GM18858 (cell line): Measurements from ENCODE around the gene SEZ6L.

Source experiments
- ATAC-seq: cut with Tn5 transposase; IDR thresholded peaks from one replicate; pipeline ENCODE4 v1.9.1; 2021; ENCODE audit not compliant: unreplicated experiment

The SEZ6L gene

GRCh38 chr22:26239581-26239980 is 70.3 kb downstream of the SEZ6L start:
- ATAC-seq: no peak

- ATAC-seq: no peak
Measured at GRCh38 chr22:26241361-26241760, 72.1 kb downstream of the SEZ6L start.

- no peak for ATAC-seq
Measured at GRCh38 chr22:26245001-26245400, 75.7 kb downstream of the SEZ6L start.

GRCh38 chr22:26246552-26246951 is 77.3 kb downstream of the SEZ6L start:
- no peak for ATAC-seq

- no peak for ATAC-seq
Measured at GRCh38 chr22:26251869-26252268, 82.6 kb downstream of the SEZ6L start.

- ATAC-seq: no peak
Measured at GRCh38 chr22:26259510-26259909, 90.2 kb downstream of the SEZ6L start.

GRCh38 chr22:26264162-26264561 is 94.9 kb downstream of the SEZ6L start:
- ATAC-seq: no peak

DNA sequence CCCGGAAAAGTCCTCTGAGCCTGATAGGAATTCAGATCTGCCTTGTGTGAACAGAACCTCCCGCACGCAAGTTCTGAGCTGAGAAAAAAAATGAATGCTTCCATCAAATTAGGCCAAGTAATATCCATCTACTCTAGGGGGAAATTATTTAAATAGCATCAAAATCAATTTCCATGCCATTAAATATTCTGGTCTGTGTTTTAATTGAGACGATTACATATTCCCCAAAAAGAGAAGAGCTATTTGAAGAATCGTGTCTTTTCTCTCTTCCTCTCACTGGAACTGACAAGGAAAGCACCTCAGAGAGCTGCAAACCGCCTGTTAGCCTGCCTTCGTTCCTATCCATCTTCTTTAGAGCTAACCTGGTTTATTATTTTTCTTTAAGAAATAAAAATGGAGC is 96.0 kb downstream of the SEZ6L start:
- no peak for ATAC-seq

GRCh38 chr22:26265909-26266308 is 96.6 kb downstream of the SEZ6L start:
- ATAC-seq: no peak

GRCh38 chr22:26267856-26268255 is 98.6 kb downstream of the SEZ6L start:
- no peak for ATAC-seq

- ATAC-seq: no peak
Measured at GRCh38 chr22:26269572-26269971, 100.3 kb downstream of the SEZ6L start.

DNA sequence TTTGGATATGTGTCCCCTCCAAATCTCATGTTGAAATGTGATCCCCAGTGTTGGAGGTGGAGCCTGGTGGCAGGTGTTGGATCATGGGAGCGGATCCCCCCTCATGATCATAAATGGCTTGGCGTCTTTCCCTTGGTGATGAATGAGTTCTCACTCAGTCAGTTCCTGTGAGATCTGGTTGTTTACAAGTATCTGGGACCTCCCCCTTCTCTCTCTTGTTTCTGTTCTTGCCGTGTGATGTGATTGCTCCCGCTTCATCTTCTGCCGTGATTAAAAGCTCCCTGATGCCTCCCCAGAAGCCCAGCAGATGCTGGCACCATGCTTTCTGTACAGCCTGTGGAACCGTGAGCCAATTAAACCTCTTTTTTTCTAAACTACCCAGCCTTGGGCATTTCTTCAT is 102.2 kb downstream of the SEZ6L start:
- no peak for ATAC-seq

DNA sequence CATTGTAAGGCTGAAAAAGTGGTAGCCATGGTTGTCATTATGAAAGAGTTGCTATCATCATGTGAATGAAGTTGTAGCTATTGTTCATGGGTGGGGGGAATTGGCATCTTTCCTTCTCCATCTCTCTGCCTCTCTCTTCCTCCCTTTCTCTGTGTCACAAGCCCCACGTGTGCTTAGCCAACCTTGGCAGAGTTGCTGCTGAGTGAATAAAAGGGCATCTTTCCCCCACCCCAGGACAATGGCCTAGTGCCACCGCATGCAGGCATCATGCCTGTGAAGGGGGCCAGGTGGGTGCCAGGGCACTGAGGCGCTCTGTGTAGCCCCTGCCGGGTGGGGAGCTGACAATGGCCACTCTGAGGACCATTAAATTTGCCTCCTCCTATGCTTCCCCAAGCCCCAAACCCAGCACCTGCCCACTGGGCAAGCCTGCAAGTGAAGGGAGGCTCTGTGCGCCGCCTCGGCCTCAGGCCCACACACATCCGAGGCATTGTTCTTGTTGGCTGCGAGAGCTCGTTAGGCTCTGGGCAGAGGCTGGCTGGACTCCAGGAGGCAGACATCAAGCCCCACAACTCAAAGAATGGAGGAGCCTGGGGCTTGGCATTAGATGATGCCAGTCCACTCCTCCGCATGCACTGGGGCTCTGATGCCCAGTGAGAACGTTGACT is 103.9 kb downstream of the SEZ6L start:
- no peak for ATAC-seq

DNA sequence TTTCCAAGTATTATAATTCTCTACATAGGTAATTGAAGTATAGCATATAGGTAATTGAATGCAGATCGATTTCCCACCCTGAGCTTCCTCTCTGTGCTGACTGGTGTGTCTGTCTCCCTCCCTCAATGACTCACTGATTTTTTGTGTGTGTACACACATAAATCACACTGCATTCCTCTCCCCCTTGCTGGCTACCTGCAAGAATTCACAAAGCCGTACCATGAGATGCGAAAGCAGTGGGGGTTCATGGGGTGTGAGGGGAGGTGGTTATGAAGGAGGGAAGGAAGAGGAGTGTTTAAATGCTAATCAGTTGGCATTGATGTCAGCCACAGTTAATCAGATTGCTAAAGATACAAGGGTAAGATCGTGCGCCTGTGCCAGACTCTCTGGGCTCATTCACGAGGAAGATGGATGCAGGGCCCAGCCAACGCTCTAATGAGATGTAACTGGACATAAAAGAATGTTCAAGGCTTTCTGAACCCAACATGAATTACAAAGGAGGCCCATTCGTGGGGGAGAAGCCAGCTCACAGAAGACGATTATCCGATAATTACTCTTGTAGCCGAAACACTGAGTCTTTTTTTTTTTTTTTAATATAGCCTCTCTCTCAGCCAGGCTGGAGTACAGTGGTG is 107.4 kb downstream of the SEZ6L start:
- no peak for ATAC-seq

- ATAC-seq: no peak
Measured at GRCh38 chr22:26281941-26282340, 112.7 kb downstream of the SEZ6L start.

DNA sequence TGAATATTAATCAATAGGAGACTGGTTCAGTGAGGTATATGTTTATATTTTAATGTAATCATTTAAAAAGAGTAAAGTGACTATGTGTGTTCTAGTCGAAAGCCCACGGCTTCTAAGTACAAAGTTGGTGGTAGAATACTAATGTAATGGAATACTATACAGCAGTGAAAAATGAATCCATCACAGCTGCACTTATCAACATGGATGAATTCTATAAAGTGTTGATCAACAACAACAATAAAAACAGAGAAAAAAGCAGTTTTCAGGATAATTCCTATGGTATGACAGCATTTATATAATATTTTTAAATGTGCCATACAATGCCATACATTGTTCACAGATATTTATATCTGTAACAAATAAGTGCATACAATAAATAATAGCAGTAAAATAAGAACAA is 114.1 kb downstream of the SEZ6L start:
- no peak for ATAC-seq

- no peak for ATAC-seq
Measured at GRCh38 chr22:26285632-26286031, 116.4 kb downstream of the SEZ6L start.

GRCh38 chr22:26286091-26286820 is 117.0 kb downstream of the SEZ6L start:
- no peak for ATAC-seq

DNA sequence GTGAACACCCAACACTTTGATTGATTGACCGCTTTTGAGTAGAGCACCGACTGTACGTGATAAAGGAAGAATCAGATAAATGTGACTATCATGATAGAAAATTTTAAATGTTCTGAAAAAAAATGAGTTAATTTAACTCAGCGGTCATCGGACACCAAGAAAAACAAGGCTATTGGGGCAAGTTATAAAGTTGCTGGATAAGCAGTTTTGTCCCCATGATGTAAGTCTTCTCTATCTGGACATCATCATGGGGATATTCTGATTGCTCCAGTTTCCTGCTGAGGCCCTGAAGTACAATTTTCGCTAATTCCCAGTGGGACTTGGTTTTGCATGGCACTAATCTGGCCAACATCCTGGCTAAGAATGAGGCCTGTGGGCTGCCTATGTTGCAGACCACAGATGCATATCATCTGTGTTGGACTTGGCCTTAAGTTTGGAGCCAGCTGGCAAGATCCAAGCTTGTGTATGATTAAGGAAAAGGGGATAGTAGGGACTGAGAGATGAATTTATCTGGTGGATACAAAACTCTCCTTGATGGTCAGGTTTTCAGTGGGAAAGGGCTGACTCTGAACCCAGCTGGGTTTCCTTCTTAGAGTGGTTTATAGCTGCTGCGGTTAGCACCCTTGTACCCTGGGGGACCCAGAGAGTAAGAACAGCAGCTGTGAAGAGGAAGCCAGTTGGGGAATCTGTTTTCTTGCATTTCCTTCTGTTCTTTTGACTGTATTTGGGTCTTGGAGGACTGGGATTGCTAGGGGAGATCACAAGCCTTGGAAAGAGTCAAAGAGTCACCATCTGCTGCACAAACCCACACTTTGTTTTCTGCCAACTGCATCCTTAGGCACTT is 118.3 kb downstream of the SEZ6L start:
- ATAC-seq: no peak

DNA sequence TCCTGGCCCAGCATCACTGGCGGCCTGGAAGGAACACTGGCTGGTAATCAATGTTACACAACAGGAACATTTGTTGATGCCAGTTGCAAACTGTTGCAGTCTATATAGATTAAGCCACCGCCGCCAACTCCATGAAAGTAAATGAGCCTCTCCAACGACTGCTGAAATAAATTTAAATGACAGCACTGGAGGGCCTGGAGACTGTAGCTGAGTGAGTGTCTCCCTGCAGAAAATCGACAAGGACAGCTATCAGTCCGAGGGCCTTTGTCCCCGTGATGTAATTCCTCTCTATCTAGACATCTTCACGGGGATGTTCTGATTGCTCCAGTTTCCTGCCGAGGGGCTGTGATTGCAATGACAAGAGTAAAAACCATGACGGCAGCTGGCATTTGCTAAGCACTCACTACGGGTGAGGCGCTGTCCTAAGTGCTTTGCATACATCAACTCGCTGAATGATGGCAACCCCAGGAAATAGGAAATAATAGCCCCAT is 120.4 kb downstream of the SEZ6L start:
- ATAC-seq: no peak

DNA sequence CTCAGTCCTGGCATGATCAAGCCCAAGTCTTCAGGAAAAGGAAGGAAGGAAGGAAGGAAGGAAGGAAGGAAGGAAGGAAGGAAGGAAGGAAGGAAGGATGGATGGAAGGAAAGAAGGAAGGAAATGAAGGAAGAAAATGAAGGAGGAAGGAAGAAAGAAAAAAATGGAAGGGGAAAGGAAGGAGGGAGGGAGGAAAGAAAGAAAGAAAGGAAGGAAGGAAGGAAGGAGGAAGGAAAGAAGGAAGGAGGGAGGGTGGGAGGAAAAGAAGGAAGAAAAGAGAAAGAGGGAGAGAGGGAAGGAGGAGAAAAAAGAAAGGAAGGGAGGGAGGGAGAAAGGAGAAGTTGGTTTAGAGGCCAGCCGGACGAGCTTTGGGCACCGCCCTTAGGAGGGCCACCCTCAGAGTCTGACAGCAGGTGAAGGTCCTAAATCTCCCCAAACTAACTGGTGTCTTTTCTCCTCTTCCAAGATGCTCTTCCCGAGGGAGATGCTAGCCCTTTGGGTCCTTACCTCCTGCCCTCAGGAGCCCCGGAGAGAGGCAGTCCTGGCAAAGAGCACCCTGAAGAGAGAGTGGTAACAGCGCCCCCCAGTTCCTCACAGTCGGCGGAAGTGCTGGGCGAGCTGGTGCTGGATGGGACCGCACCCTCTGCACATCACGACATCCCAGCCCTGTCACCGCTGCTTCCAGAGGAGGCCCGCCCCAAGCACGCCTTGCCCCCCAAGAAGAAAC is 122.8 kb downstream of the SEZ6L start:
- no peak for ATAC-seq
